Measurements from ENCODE around the gene PREPL.

DNA sequence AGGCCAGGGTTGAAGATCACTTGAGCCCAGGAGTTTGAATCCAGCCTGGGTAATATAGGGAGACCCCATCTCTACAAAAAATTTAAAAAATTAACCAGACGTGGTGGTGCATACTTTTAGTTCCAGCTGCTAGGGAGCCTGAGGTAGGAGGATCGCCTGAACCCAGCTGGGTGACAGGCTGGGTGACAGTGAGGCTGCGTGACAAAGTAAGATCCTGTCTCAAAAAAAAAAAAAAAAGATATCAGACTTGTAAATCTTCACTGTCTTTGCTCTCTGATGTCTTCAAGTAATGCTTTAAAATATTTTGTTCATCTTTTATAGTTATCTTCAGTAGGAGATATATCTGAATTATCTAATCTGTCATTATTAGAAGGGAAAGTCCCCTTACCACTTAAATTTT is 11.0 kb upstream of the PREPL start:
- TF ChIP-seq, protein P1, sequence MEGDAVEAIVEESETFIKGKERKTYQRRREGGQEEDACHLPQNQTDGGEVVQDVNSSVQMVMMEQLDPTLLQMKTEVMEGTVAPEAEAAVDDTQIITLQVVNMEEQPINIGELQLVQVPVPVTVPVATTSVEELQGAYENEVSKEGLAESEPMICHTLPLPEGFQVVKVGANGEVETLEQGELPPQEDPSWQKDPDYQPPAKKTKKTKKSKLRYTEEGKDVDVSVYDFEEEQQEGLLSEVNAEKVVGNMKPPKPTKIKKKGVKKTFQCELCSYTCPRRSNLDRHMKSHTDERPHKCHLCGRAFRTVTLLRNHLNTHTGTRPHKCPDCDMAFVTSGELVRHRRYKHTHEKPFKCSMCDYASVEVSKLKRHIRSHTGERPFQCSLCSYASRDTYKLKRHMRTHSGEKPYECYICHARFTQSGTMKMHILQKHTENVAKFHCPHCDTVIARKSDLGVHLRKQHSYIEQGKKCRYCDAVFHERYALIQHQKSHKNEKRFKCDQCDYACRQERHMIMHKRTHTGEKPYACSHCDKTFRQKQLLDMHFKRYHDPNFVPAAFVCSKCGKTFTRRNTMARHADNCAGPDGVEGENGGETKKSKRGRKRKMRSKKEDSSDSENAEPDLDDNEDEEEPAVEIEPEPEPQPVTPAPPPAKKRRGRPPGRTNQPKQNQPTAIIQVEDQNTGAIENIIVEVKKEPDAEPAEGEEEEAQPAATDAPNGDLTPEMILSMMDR (IDR thresholded peaks at IDR 0.05; ENCODE audit: low read length) = no peak
- TF ChIP-seq EZH2 (optimal IDR thresholded peaks at IDR 0.05; ENCODE audit: low read depth, low read length) (no peak), EZH2phosphoT487 (IDR thresholded peaks at IDR 0.05; ENCODE audit: low read length) (no peak)
